H54 (cell line): ENCODE measurements around the gene TMSB4Y.
A peak's percentile ranks its signal among the peaks of the same experiment; 100 is the strongest.

Experiments
- DNase-seq: peaks from one replicate; pipeline ENCODE4 v3.0.0; 2011; ENCODE audit warnings: low spot score, mixed read lengths; ENCODE audit not compliant: insufficient read length
- FAIRE-seq: peaks from 3 replicates; lab custom pipeline; 2011; peaks lifted over from hg19 to GRCh38; lab: Jason Lieb, UNC
- POLR2A ChIP-seq: IDR thresholded peaks from 2 replicates; pipeline ENCODE4 v1.6.1; 2011; ENCODE audit warnings: low read depth, mild to moderate bottlenecking, low read length

TMSB4Y gene

DNA sequence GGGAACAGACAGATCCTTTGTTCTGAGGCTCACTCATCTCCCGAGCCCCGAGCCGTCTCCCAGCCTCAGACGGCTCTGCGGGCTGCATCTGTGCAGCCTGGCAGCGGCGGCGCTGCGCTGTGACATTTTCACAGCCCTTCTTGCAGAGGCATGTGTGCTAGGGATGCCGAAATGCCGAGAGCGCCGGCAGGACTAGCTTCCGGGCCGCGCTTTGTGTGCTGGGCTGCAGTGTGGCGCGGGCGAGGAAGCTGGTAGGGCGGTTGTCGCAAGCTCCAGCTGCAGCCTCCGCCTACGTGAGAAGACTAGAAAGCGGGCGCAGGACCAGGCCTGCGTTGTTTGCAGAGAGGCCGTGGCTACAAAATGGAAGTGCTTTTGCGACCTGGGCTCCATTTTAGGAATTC, at the start of gene TMSB4Y:
Gene TMSB4Y, plus strand, starts transcription at position 332 of the 401 bp plus-strand sequence.
- peak; percentile 9 for DNase-seq
- no peak for FAIRE-seq
- TF ChIP-seq POLR2A: no peak

DNA sequence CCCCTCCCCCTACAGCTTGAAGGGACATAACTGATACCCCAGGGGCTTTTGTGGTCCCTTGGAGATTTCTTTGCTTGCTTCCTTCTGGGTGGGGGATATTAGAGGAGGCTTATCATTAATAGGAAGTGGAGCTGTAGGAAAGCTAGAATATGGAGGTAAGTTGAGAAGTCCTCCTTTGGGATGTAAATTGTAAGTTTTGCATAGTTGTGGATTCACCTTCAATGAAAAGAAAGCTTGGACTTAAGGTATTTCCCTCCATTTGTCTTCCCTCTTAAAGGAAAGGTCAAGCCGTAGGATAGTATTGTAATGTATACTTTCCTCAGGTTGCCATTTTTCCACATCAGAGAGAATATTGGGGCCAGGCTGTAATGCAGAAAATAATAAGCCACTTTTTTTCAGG, 39.5 kb upstream of the TMSB4Y start:
- DNase-seq: no peak
- TF ChIP-seq POLR2A: no peak

GRCh38 chrY:13671122-13671521, 32.6 kb upstream of the TMSB4Y start:
- FAIRE-seq: no peak

More for the DNA sequence above, 39.5 kb upstream of the TMSB4Y start:
- no peak for FAIRE-seq

GRCh38 chrY:13702276-13702675, 1.4 kb upstream of the TMSB4Y start:
- FAIRE-seq (no peak), DNase-seq (peak; percentile 9)
- no peak for TF ChIP-seq POLR2A

More at GRCh38 chrY:13671122-13671521, 32.6 kb upstream of the TMSB4Y start:
- TF ChIP-seq POLR2A: no peak
- DNase-seq: no peak

- no peak for DNase-seq
- FAIRE-seq: no peak
- TF ChIP-seq POLR2A: no peak
These were observed 627 bp downstream of the TMSB4Y start for GRCh38 chrY:13704121-13704930.

- TF ChIP-seq POLR2A: no peak
- no peak for FAIRE-seq
- DNase-seq: no peak
These were observed 1.5 kb downstream of the TMSB4Y start for GRCh38 chrY:13705197-13705596.

- FAIRE-seq (no peak), DNase-seq (no peak)
- no peak for TF ChIP-seq POLR2A
These were observed 4.3 kb downstream of the TMSB4Y start for GRCh38 chrY:13708038-13708437.

- TF ChIP-seq POLR2A: no peak
- DNase-seq: no peak
- no peak for FAIRE-seq
These were observed 15.3 kb downstream of the TMSB4Y start for GRCh38 chrY:13718996-13719395.

GRCh38 chrY:13729517-13729916, 25.8 kb downstream of the TMSB4Y start:
- DNase-seq: no peak

GRCh38 chrY:13738618-13739017, 34.9 kb downstream of the TMSB4Y start:
- no peak for TF ChIP-seq POLR2A
- no peak for DNase-seq
- FAIRE-seq: no peak

More at GRCh38 chrY:13729517-13729916, 25.8 kb downstream of the TMSB4Y start:
- FAIRE-seq: no peak
- TF ChIP-seq POLR2A: no peak

DNA sequence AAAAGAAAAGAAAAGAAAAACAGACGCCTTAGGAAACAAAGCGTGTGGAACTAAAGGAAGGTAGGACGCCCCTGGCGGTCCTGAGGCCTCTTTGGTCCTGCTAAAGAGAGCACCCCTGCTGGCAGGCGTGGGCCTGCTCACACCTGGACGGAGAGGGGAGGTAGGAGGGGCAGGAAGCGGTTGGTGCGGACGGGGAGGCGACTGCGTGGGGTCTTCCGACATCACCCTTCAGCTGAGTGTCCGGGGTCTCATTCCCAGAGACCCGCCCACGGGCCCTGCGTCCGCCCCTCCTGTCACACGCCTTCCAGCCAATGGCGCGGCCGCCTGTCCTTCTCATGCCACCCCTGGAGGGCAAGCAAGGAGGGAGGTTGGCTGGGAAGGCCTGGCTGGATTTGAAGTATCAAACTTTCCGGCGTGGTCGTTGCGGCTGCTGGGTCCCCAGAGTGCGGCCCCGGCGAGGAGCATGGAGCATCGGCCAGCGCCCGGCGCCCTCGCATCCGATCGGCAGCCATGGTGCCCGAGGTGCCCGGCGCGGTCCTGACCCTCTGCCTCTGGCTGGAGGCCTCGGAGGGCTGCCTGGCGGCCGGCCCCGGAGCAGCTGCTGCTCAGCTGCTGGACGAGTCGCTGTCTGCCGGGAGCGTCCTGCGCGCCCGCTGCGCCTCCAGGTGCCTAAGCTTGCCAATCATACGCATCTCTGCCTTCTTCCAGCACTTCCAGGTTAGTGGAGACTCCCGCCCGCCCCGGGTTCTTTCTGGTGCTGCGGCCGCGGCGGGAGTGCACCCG, 47.8 kb downstream of the TMSB4Y start:
- no peak for TF ChIP-seq POLR2A
- DNase-seq (no peak), FAIRE-seq (no peak)

DNA sequence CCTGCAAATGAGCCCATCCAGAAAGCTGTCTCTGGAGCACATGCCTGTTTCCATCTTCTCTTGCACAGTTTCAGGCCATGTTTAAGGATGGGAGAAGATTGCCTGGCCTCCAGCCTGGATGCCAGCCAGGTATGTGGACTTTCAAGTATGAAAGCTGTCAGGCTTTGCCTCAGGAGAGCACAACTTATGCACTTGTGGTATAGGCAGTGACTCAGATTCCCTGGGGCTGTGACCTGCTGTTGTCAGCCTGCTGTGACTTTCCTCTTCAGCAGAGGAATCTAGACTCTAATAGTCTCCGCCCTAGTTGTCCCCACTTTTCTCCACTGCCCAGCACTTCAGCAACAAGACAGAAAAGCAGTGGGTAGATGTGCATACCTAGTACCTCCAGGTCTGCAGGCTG, 51.0 kb downstream of the TMSB4Y start:
- no peak for DNase-seq
- no peak for TF ChIP-seq POLR2A
- FAIRE-seq: no peak
